HepG2 (cell line): ENCODE results near the gene ST7L. TPM values are rescaled to one million over a fixed set of nuclear protein-coding genes. Genes with fewer than 3 reads are reported as not detected.

Source experiments
- BCL6 ChIP-seq: IDR thresholded peaks from 2 replicates; pipeline ENCODE4 v1.6.1; 2016; ENCODE audit warnings: missing genetic modification reagents, missing compliant biosample characterization
- CEBPB ChIP-seq: IDR thresholded peaks from 2 replicates; pipeline ENCODE4 v1.6.1; 2011; ENCODE audit warnings: low read depth, low read length, improper control_type of control experiment, borderline replicate concordance
- GTF3A ChIP-seq: sonication (generic); formaldehyde crosslinking; conservative IDR thresholded peaks from 2 replicates; pipeline ENCODE4 v1.4.0; 2020; ENCODE audit warnings: mild to moderate bottlenecking, missing genetic modification reagents
- JUND ChIP-seq: sonication (generic); formaldehyde crosslinking; IDR thresholded peaks from 2 replicates; pipeline ENCODE4 v1.8.0; 2022; ENCODE audit warnings: mild to moderate bottlenecking, missing genetic modification reagents
- LBX2 ChIP-seq: sonication (generic); formaldehyde crosslinking; IDR thresholded peaks from 2 replicates; pipeline ENCODE4 v1.5.0; 2020; ENCODE audit warnings: missing genetic modification reagents, mild to moderate bottlenecking, borderline replicate concordance
- NONO ChIP-seq, 2 experiments: fragments of 450-650 bp in 1 of 2; sonication (generic) in 1 of 2; formaldehyde crosslinking in 1 of 2; IDR thresholded peaks in 1 of 2; conservative IDR thresholded peaks in 1 of 2; 2 replicates each; pipeline versions ENCODE4 v1.6.1 to v1.8.0; 2017 to 2022; ENCODE audit warnings: mild to moderate bottlenecking in 1 of 2, missing genetic modification reagents in 1 of 2, moderate library complexity in 1 of 2
- TFE3 ChIP-seq: IDR thresholded peaks from 2 replicates; pipeline ENCODE4 v1.6.1; 2016
- ZBTB10 ChIP-seq: sonication (generic); formaldehyde crosslinking; IDR thresholded peaks from 2 replicates; pipeline ENCODE4 v1.4.0; 2020; ENCODE audit warnings: missing genetic modification reagents, borderline replicate concordance
- ZNF296 ChIP-seq: sonication (generic); formaldehyde crosslinking; conservative IDR thresholded peaks from 2 replicates; pipeline ENCODE4 v1.5.0; 2020; ENCODE audit warnings: mild to moderate bottlenecking, missing genetic modification reagents
- ZNF414 ChIP-seq: sonication (generic); formaldehyde crosslinking; IDR thresholded peaks from 2 replicates; pipeline ENCODE4 v1.5.0; 2020; ENCODE audit warnings: missing genetic modification reagents
- ZSCAN25 ChIP-seq: sonication (generic); formaldehyde crosslinking; IDR thresholded peaks from 2 replicates; pipeline ENCODE4 v1.8.0; 2022; ENCODE audit warnings: mild to moderate bottlenecking, missing genetic modification reagents
- polyA plus RNA-seq, 8 experiments: library from polyadenylated mRNA; depleted of rRNA in 3 of 8; stranded (reverse) in 7 of 8; unstranded in 1 of 8; fragments of >200 nt; fragmentation: Illumina TruSeq in 4 of 8; extraction: Trizol in 4 of 8; gene quantifications; 2 replicates each; pipeline versions ENCODE4 v1.2.1 to v1.2.3, GENCODE V29; 2011 to 2016; ENCODE audit warnings: low read depth in 4 of 8, missing spikeins in 1 of 8, mixed read lengths in 1 of 8; ENCODE audit not compliant: insufficient read depth in 1 of 8
- total RNA-seq, 5 experiments: library from RNA; depleted of rRNA; stranded (reverse); fragments of >200 nt; fragmentation: Illumina TruSeq; extraction: Trizol; gene quantifications; 2 replicates each; pipeline ENCODE4 v1.2.3, GENCODE V29; 2016; ENCODE audit warnings: low read depth in 1 of 5
- TF ChIP-seq, protein P1 (sequence below): sonication (generic); formaldehyde crosslinking; IDR thresholded peaks from 2 replicates; pipeline ENCODE4 v1.4.0; 2020; ENCODE audit warnings: missing genetic modification reagents
- TF ChIP-seq, protein P2 (sequence below): sonication (generic); formaldehyde crosslinking; IDR thresholded peaks from 2 replicates; pipeline ENCODE4 v1.4.0; 2020; ENCODE audit warnings: missing genetic modification reagents, borderline replicate concordance
- TF ChIP-seq, protein P3 (sequence below): sonication (generic); formaldehyde crosslinking; IDR thresholded peaks from 2 replicates; pipeline ENCODE4 v1.5.1; 2020; ENCODE audit warnings: mild to moderate bottlenecking, moderate library complexity, missing genetic modification reagents

The ST7L gene
- total and polyA plus RNA-seq, 2 of the 13 experiments (the other 11 are each of a cell fraction or from before 2014, with no cell fraction given) = 8.6 to 19.9 TPM

DNA sequence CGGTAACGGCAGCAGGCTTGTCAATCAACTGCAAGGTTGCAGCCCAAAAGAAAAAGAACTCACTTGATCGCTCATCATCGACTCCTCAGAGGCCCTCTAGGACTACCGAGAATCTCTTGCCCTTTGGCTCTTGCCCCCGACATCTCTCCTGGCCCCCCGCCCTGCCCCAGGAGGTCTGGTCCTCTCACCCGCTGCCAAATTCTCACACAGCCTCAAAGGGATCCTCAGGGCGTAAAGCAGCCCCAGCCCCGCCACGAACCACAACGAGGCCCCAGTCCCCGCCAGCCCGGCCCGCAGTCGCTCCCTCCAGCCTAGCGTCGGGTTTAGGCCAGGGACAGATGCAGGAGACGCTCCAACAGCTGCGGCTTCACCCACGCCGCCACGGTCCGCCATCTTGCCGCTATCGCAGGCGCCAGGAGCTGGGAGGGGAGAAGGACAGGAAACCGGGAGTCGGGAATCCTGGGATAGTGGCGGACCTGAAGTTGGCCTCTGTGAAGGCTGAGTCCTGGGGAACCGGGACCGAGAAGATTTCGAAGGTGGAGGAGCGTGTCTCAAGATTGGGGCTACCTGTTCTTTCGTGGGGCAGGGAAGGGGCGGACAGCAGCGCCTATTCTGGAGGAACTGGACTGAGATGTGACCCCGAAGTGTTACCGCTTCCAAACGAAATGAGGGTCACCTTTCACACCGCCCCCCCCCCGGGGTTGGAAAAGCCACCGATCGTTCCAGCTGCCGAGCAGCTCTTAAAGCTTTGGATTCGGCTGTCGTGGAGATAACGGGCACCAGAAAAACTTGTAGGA, at the start of gene ST7L (continued):
- TF ChIP-seq, protein P1, sequence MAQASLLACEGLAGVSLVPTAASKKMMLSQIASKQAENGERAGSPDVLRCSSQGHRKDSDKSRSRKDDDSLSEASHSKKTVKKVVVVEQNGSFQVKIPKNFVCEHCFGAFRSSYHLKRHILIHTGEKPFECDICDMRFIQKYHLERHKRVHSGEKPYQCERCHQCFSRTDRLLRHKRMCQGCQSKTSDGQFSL (CRISPR knock-in tag) = peak; percentile 59; the same call in 1 of the 2 replicates
- TF ChIP-seq ZNF296 (CRISPR knock-in tag) = no peak
- TF ChIP-seq ZNF414 (CRISPR knock-in tag) = no peak; the same call in 1 of the 2 replicates
- TF ChIP-seq CEBPB = no peak
- no peak for TF ChIP-seq ZBTB10 (CRISPR knock-in tag)
- TF ChIP-seq TFE3 (CRISPR knock-in tag) = no peak
- TF ChIP-seq, protein P2, sequence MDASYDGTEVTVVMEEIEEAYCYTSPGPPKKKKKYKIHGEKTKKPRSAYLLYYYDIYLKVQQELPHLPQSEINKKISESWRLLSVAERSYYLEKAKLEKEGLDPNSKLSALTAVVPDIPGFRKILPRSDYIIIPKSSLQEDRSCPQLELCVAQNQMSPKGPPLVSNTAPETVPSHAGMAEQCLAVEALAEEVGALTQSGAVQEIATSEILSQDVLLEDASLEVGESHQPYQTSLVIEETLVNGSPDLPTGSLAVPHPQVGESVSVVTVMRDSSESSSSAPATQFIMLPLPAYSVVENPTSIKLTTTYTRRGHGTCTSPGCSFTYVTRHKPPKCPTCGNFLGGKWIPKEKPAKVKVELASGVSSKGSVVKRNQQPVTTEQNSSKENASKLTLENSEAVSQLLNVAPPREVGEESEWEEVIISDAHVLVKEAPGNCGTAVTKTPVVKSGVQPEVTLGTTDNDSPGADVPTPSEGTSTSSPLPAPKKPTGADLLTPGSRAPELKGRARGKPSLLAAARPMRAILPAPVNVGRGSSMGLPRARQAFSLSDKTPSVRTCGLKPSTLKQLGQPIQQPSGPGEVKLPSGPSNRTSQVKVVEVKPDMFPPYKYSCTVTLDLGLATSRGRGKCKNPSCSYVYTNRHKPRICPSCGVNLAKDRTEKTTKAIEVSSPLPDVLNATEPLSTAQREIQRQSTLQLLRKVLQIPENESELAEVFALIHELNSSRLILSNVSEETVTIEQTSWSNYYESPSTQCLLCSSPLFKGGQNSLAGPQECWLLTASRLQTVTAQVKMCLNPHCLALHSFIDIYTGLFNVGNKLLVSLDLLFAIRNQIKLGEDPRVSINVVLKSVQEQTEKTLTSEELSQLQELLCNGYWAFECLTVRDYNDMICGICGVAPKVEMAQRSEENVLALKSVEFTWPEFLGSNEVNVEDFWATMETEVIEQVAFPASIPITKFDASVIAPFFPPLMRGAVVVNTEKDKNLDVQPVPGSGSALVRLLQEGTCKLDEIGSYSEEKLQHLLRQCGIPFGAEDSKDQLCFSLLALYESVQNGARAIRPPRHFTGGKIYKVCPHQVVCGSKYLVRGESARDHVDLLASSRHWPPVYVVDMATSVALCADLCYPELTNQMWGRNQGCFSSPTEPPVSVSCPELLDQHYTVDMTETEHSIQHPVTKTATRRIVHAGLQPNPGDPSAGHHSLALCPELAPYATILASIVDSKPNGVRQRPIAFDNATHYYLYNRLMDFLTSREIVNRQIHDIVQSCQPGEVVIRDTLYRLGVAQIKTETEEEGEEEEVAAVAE (CRISPR knock-in tag) = no peak
- no peak for TF ChIP-seq JUND (CRISPR knock-in tag)
- TF ChIP-seq, protein P3, sequence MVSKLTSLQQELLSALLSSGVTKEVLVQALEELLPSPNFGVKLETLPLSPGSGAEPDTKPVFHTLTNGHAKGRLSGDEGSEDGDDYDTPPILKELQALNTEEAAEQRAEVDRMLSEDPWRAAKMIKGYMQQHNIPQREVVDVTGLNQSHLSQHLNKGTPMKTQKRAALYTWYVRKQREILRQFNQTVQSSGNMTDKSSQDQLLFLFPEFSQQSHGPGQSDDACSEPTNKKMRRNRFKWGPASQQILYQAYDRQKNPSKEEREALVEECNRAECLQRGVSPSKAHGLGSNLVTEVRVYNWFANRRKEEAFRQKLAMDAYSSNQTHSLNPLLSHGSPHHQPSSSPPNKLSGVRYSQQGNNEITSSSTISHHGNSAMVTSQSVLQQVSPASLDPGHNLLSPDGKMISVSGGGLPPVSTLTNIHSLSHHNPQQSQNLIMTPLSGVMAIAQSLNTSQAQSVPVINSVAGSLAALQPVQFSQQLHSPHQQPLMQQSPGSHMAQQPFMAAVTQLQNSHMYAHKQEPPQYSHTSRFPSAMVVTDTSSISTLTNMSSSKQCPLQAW (CRISPR knock-in tag) = peak; percentile 27; the same call in 1 of the 2 replicates
- TF ChIP-seq NONO (IDR thresholded peaks at IDR 0.05) = no peak
- peak; percentile 55 for TF ChIP-seq NONO (CRISPR knock-in tag; conservative IDR thresholded peaks at IDR 0.05)
- no peak for TF ChIP-seq LBX2 (CRISPR knock-in tag)
- no peak; the same call in 1 of the 2 replicates for TF ChIP-seq ZSCAN25 (CRISPR knock-in tag)
- 0 out of 2 replicates have a peak, but pooled peaks have one; percentile 17 for TF ChIP-seq BCL6 (CRISPR knock-in tag)
- 0 out of 2 replicates have a peak, but pooled peaks have one; percentile 28 for TF ChIP-seq GTF3A (CRISPR knock-in tag)
